Colonic mucosa (tissue), 4 donors: ENCODE results near the gene ZNF592. TPM values are rescaled to one million over a fixed set of nuclear protein-coding genes. Genes with fewer than 3 reads are reported as not detected.
"Not testable (repeated sequence)": the region's sequence is repeated elsewhere in the genome, so short reads cannot be mapped to it uniquely, and the experiment has no call there.

Experiments
- DNase-seq: peaks from one replicate; pipeline ENCODE4 v3.0.0-alpha.2; 2020
- H3K27ac ChIP-seq: fragments of 200-600 bp; one replicate; pipeline ENCODE4 v1.8.0; 2021
- H3K27me3 ChIP-seq: fragments of 200-600 bp; one replicate; pipeline ENCODE4 v1.8.0; 2021
- H3K36me3 ChIP-seq: fragments of 200-600 bp; one replicate; pipeline ENCODE4 v1.8.0; 2021
- H3K4me1 ChIP-seq: fragments of 200-600 bp; one replicate; pipeline ENCODE4 v1.8.0; 2021; ENCODE audit warnings: mild to moderate bottlenecking
- H3K4me3 ChIP-seq: fragments of 200-600 bp; one replicate; pipeline ENCODE4 v1.8.0; 2021
- H3K9ac ChIP-seq, 2 donors: one replicate each; pipeline ENCODE4 v1.7.0; 2013; ENCODE audit warnings: control low read depth in 2 of 2, low read depth in 2 of 2, low read length in 2 of 2
- H3K9me3 ChIP-seq: fragments of 200-600 bp; one replicate; pipeline ENCODE4 v1.8.0; 2021
- intact Hi-C: fragments of 100-400 bp; cut with DNase I; formaldehyde crosslinking; loops from one replicate; pipeline ENCODE4 v1.14.1; 2022
- total RNA-seq, 2 donors: library from RNA; stranded (reverse); fragmentation: NEBNext Ultra II Directional in 1 of 2; extraction: Animal tissue kit (Norgen Biotek cat#: 25700) in 1 of 2; gene quantifications; one replicate each; pipeline ENCODE4 v1.2.1, GENCODE V29; 2021
- TF ChIP-seq, protein P1 (sequence below): fragments of 200-600 bp; IDR thresholded peaks from one replicate; pipeline ENCODE4 v1.8.0; 2022; ENCODE audit warnings: antibody characterized with exemption, mild to moderate bottlenecking
- donor health status: healthy.
- donor health status: DM: no; HTN: no; CAD: no.
- donor health status: DM: no; HTN: no; CAD: no.

ZNF592 gene
- total RNA-seq, 2 donors from 2014 or later = 25.9 to 27.0 TPM

DNA sequence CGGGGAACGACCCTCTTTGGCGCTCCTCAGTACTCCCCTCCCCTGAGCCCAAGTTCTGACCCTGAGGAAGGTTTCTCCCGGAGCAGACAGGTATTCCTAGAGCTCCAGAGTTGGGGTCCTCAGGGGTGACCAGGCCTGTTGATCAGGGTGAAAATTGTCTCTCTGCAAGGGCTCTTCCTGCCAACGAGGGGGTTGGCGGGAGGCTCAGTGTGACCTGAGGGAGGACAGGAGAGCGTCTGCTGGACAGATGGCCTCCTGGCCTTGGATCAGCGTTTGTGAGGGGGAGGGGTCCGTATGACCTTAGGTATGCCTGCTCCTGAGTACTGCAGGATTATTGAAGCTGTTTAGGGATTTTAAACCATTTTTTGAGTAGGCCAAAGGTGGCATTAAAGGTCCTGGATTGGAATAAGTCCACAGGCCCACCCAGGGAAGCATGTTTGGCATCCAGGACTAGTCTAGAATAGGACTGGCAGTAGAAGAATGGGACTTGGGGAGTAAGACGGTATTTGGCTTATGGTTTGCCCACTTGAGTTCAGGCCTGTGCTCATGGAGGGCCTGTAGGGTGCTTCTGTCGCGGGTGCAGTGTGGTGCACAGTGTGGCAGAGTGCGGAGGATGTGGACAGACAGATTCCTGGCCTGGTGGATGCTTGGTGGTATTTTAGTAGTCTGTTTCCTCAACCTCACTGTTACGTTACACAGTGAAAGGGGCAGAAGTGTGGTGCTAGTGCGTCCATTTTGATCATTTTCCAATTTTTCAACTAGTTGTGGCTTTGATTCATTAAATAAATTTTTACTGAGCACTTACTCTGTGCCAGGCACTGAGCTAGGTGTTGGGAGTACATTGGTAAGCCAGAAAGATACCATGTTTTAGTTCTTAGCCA, 959 bp downstream of the ZNF592 start:
- TF ChIP-seq, protein P1, sequence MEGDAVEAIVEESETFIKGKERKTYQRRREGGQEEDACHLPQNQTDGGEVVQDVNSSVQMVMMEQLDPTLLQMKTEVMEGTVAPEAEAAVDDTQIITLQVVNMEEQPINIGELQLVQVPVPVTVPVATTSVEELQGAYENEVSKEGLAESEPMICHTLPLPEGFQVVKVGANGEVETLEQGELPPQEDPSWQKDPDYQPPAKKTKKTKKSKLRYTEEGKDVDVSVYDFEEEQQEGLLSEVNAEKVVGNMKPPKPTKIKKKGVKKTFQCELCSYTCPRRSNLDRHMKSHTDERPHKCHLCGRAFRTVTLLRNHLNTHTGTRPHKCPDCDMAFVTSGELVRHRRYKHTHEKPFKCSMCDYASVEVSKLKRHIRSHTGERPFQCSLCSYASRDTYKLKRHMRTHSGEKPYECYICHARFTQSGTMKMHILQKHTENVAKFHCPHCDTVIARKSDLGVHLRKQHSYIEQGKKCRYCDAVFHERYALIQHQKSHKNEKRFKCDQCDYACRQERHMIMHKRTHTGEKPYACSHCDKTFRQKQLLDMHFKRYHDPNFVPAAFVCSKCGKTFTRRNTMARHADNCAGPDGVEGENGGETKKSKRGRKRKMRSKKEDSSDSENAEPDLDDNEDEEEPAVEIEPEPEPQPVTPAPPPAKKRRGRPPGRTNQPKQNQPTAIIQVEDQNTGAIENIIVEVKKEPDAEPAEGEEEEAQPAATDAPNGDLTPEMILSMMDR = no peak
- H3K9ac ChIP-seq = peak overlapping the region; percentile 81 to 99
- no peaks in the 10 kb centered on the region for H3K9me3 ChIP-seq
- no peaks in the 10 kb centered on the region for H3K36me3 ChIP-seq
- H3K4me1 ChIP-seq = peaks cover 30% of the 10 kb centered on the region
- peak overlapping the region; percentile 92 for H3K27ac ChIP-seq
- peak; percentile 47 for DNase-seq
- intact Hi-C loops = no loop called here
- no peaks in the 10 kb centered on the region for H3K27me3 ChIP-seq
- H3K4me3 ChIP-seq = peak overlapping the region; percentile 84

DNA sequence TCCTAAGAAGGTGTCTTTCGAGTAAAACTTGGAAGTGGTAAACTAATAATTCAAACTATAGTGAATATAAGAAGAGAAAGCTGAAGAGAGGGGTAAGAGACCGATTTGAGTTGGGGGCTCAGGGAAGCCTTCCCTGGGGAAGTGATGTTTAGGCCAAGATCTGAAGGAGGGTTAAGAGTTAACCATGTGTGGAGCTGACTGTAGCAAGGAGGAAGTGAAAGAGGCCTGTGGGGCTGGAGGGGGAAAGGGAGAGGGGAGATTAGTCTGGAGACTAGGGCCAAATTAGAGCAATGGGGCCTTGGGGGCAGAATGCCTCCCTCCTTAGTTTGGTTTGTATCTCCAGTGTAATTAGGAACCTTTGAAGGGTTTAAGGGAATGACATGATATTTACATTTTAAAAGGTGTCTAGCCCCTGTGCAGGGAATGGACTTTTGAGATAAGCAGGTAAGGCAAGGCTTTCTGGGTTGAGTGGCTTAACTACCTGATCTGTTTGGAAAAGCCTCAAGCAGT, 2.2 kb downstream of the ZNF592 start:
- TF ChIP-seq, protein P1 = no peak
- no peaks in the 10 kb centered on the region for H3K27me3 ChIP-seq
- DNase-seq = no peak
- peak overlapping the region; percentile 84 for H3K4me3 ChIP-seq
- H3K9ac ChIP-seq = peak overlapping the region; percentile 16 to 54
- H3K27ac ChIP-seq = no peak overlapping the region
- no peaks in the 10 kb centered on the region for H3K36me3 ChIP-seq
- H3K4me1 ChIP-seq = peaks cover 31% of the 10 kb centered on the region
- intact Hi-C loops = no loop called here
- H3K9me3 ChIP-seq = no peaks in the 10 kb centered on the region

DNA sequence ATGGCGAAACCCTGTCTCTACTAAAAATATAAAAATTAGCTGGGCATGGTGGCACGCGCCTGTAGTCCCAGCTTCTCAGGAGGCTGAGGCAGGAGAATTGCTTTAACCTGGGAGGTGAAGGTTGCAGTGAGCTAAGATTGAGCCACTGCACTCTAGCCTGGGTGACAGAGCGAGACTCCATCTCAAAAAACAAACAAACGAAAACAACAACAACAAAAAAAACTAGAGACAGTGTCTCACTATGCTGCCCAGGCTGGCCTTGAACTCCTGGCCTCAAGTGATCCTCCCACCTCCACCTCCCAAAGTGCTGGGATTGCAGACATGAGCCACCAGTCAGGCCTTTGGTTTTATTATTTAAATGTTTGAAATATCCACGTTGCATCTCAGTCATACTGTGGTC, 3.3 kb downstream of the ZNF592 start:
- DNase-seq, H3K36me3 ChIP-seq, H3K9ac ChIP-seq, intact Hi-C loops, H3K4me3 ChIP-seq, H3K27ac ChIP-seq, H3K27me3 ChIP-seq, H3K9me3 ChIP-seq: not testable (repeated sequence)
- H3K4me1 ChIP-seq = peaks cover 35% of the 10 kb centered on the region

DNA sequence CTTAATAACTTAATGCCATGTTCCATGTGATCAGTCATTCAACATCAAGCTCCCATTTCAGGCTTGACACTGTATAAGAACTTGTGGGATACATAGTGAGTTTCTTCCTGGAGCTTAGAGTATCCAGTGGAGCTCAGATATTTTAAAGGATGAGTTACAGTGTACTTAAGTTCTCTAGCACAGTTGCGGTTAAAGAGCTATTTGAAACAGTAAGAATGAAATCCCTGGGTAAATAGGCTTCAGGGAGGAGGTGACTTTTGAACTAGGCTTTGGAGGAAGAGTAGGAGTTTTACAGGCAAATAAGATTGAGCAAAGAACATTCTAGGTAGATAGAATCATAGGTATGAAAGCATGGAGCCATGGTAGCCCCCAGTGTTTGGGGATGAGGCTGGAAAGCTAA, 3.8 kb downstream of the ZNF592 start:
- no peak overlapping the region for H3K4me3 ChIP-seq
- no peaks in the 10 kb centered on the region for H3K9me3 ChIP-seq
- no peak for DNase-seq
- no peak overlapping the region for H3K27ac ChIP-seq
- intact Hi-C loops = no loop called here
- TF ChIP-seq, protein P1 = no peak
- peaks cover 30% of the 10 kb centered on the region for H3K4me1 ChIP-seq
- no peaks in the 10 kb centered on the region for H3K27me3 ChIP-seq
- H3K9ac ChIP-seq = peak overlapping the region; percentile 22 to 27
- H3K36me3 ChIP-seq = no peaks in the 10 kb centered on the region

DNA sequence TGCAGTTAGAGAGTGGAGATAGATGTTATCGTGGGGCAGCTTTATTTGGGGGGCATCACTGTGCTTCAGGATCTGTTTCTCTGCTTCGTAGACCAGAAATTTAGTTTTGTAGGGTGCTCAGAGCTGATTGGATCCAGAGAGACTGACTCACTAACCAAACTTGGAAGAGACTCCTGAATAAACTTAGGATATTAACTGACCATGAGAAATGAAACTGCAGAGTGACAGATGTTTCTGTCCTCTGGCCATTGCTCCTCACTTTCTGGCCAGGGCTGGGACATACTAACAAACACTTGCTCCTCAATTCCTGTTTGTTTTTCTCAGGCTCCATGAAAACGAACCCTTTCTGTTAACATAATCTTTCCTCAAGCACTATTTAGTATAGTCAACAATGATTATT, 4.3 kb downstream of the ZNF592 start:
- intact Hi-C loops = no loop called here
- TF ChIP-seq, protein P1 = no peak
- Histone ChIP-seq H3K36me3 (no peaks in the 10 kb centered on the region), H3K9me3 (no peaks in the 10 kb centered on the region), H3K27me3 (no peaks in the 10 kb centered on the region), H3K4me1 (peaks cover 29% of the 10 kb centered on the region), H3K27ac (no peak overlapping the region), H3K4me3 (no peak overlapping the region), H3K9ac (peak overlapping the region; percentile 22 to 27)
- DNase-seq = no peak

DNA sequence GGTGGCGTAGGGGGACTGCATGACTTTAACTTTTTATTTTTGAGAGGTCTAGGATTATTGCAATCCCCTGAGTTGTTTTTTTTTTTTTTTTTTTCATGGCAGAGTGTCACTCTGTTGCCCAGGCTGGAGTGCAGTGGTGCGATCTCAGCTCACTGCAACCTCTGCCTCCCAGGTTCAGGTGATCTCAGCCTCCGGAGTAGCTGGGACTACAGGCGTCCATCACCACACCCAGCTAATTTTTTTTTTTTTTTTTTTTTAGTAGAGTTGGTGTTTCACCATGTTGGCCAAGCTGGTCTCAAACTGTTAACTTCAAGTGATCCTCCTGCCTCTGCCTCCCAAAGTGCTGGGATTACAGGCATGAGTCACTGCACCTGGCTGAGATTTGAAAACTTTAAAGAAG, 6.5 kb downstream of the ZNF592 start:
- H3K9me3 ChIP-seq, H3K36me3 ChIP-seq, intact Hi-C loops, H3K27me3 ChIP-seq, H3K4me3 ChIP-seq, H3K9ac ChIP-seq, DNase-seq, H3K27ac ChIP-seq: not testable (repeated sequence)
- H3K4me1 ChIP-seq = peaks cover 31% of the 10 kb centered on the region
